Hepatic stellate cell (primary cell): ENCODE results near the gene DAAM1.

Experiments
- DNase-seq: peaks from one replicate; pipeline ENCODE4 v3.0.0; 2011; ENCODE audit warnings: low spot score

The DAAM1 gene

DNA sequence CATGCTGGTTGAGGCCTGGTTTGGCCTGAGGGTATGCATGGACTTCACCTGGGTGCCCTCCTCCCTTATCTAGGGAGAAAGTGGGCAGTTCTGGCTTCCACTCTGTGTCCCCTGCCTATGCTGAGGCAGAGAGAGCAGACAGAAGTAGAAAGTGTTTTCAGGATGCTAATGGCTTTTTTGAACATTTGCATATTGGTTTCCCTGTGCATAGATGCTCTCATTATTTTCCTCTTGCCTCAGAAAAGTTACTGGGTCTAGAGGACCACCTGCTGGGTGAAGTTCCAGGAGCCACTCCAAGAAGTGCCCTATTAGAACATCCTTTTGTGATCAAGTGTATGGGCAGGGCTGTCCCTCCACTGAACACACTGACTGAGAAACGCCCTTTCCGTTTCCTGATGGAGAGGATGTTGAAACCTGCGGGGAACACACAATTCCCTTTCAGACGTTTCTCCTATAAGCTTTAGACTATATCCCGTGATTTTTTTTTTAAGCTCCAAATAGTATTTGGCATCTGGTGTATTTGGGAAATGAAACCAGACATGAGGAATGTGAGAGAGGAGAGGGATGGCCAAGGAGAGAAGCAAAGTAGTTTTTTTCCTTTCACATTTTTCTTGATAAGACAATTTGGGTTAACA, 66.6 kb downstream of the DAAM1 start:
- DNase-seq: peak; percentile 19

- DNase-seq: no peak
These were observed 67.9 kb downstream of the DAAM1 start for GRCh38 chr14:59256331-59256730.

GRCh38 chr14:59261334-59261733, 72.9 kb downstream of the DAAM1 start:
- no peak for DNase-seq

- no peak for DNase-seq
These were observed 74.4 kb downstream of the DAAM1 start for GRCh38 chr14:59262717-59263454.

- DNase-seq: no peak
These were observed 77.3 kb downstream of the DAAM1 start for GRCh38 chr14:59265808-59266207.

- DNase-seq: no peak
These were observed 78.6 kb downstream of the DAAM1 start for GRCh38 chr14:59267046-59267445.

- no peak for DNase-seq
These were observed 79.5 kb downstream of the DAAM1 start for GRCh38 chr14:59268011-59268410.

DNA sequence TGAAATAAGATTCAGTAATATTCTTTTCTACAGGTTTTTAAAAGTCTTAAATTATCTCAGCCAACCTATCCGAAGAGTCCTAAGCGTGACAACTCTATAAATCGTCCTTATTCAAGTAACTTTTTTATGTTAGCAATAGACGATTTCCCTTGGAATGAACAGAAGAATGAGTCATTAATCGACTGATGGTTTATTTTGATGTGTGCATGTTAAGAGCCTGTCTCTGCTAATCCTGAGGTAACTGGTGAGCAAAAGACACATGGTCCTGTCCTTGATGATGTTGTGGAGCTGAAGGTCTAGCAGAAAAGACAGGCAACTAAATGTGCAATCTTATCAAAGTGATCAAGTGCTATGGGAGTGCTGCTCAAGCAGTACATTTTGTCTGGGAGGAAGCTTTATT, 80.4 kb downstream of the DAAM1 start:
- no peak for DNase-seq

- no peak for DNase-seq
These were observed 81.0 kb downstream of the DAAM1 start for GRCh38 chr14:59269466-59269865.

DNA sequence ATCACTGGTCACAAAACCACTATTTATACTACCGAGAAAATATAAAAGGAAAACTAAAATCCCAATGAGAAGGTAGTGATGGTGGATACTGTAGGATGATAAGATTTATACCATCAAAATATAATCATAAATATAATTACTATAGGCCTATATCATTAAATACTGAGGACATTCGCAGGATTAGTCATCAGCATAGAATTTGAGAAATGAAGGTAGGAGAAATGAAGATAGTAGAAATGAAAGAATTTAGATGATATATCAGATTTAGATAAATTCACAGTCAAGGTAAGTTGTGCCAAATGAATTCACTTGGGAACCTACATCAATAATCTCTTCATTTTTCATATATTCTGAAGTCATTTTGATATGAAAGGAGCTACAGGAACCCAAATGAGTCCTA, 82.8 kb downstream of the DAAM1 start:
- DNase-seq: no peak

- DNase-seq: no peak
These were observed 83.3 kb downstream of the DAAM1 start for GRCh38 chr14:59271734-59272133.

- no peak for DNase-seq
These were observed 84.2 kb downstream of the DAAM1 start for GRCh38 chr14:59272633-59273032.

- no peak for DNase-seq
These were observed 85.3 kb downstream of the DAAM1 start for GRCh38 chr14:59273737-59274136.

GRCh38 chr14:59274991-59275391, 86.5 kb downstream of the DAAM1 start:
- DNase-seq: no peak

GRCh38 chr14:59275668-59276067, 87.2 kb downstream of the DAAM1 start:
- peak; percentile 19 for DNase-seq

DNA sequence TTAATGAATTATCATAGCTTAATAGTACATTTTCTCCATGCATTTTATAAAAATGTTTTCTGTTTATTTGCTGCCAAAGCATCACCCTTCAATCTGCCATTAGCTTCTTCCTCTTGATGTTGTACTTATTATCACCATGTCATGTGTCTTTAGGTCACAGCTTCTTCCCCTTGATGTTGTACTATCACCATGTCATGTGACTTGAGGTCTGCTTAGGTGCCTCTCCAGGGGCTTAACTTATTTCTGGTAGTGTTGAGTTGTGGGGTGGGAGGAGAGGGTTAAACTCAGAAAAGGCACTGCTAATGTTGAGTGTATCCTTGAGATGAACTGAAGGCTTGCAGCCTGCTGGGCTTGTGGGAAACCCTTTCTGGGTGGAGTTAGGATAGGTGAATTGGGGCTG, 87.8 kb downstream of the DAAM1 start:
- no peak for DNase-seq

GRCh38 chr14:59277659-59278058, 89.2 kb downstream of the DAAM1 start:
- DNase-seq: no peak

GRCh38 chr14:59278111-59278510, 89.6 kb downstream of the DAAM1 start:
- DNase-seq: peak; percentile 54

GRCh38 chr14:59280961-59281360, 92.5 kb downstream of the DAAM1 start:
- DNase-seq: no peak

GRCh38 chr14:59281609-59282377, 93.3 kb downstream of the DAAM1 start:
- no peak for DNase-seq

GRCh38 chr14:59282378-59282765, 93.9 kb downstream of the DAAM1 start:
- no peak for DNase-seq

DNA sequence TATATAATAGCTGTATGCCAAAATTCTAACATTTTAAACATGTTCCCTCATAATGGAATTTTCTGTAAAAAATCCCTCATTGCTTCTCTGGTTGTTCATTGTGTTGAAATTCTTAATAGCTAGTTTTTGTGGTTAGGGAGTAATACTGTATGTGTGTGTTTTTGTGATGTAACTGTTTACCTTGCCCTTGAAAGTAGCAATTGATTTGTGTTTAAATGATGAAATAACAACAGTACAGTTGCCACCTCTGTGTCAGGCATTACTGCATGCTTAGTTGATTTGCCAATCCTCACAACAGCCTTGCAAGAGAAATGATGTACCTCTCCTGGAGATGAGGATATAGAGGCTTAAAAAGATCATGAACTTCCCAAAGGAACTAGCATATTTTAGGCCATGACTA, 94.9 kb downstream of the DAAM1 start:
- no peak for DNase-seq

DNA sequence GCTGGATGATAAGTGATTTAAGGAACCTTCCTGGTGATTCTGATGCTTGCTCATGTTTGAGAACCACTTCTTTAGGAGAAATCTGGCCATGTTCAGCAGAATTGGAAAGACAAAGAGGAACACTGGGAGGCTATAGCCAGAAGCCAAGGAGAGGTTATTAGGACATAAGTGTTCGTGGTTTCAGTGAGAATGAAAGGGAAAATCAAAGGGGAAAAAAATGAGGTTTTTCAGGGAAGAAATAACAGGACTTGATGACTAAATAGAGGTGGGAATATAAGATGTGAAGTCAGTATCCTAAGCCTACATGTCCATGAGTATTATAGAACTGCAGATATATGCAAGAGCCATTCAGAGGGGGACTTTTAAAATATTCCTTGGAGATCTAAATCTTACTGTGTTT, 95.6 kb downstream of the DAAM1 start:
- DNase-seq: no peak
